ENCODE measurements around the gene GALNT5. TPM values are rescaled to one million over a fixed set of nuclear protein-coding genes. Genes with fewer than 3 reads are reported as not detected.

Gene GALNT5
- total and polyA plus RNA-seq, 4 donors = under 0.01 to 5.3 (median 0.01) TPM; not detected in 1

DNA sequence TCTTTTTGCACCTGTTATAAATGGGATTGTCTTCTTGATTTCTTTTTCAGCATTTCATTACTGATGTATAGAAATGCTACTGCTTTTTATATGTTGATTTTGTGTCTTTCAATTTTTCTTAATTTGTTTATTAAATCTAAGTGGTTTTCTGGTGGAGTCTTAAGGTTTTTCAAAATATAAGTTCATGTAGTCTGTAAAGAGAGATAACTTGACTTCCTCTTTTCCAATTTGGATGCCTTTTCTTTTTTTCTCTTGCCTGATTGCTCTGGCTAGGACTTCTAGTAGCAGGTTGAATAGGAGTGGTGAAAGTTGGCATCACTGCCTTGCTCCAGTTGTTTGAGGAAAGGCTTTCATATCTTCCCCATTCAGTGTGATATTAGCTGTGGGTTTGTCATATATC, 28.6 kb upstream of the GALNT5 start:
- H3K36me3 ChIP-seq (ENCODE audit: control insufficient read depth in 4 of 4, insufficient read depth in 3 of 4, low read depth in 1 of 4, low read length in 3 of 4) = no peaks in the 10 kb centered on the region
- peaks cover 0 to 5% (median 0%) of the 10 kb centered on the region in 4 donors for H3K27me3 ChIP-seq (ENCODE audit: control insufficient read depth in 4 of 4, insufficient read depth in 4 of 4, low read length in 3 of 4)
- no peaks in the 10 kb centered on the region for H3K4me1 ChIP-seq (ENCODE audit: control insufficient read depth in 4 of 4, insufficient read depth in 4 of 4, low read length in 3 of 4)
- no peak overlapping the region for H3K27ac ChIP-seq (ENCODE audit: low read depth in 1 of 2, low read length in 2 of 2)
- no peak overlapping the region for H3K9ac ChIP-seq (ENCODE audit: low read depth in 1 of 2, low read length in 2 of 2)
- no peak for DNase-seq (ENCODE audit: low spot score)
- H3K4me3 ChIP-seq (ENCODE audit: low read depth in 1 of 3, low read length in 3 of 3) = no peak overlapping the region
- peaks cover 0 to 2% (median 0%) of the 10 kb centered on the region in 4 donors for H3K9me3 ChIP-seq (ENCODE audit: control insufficient read depth in 4 of 4, low read length in 3 of 4)
- TF ChIP-seq NR2F2 (IDR thresholded peaks at IDR 0.05) (no peak), RAD21 (IDR thresholded peaks at IDR 0.05) (no peak), GABPA (IDR thresholded peaks at IDR 0.05 in 1 of 2, conservative IDR thresholded peaks at IDR 0.05 in 1 of 2) (no peak), FOXA2 (IDR thresholded peaks at IDR 0.05) (no peak), MAX (IDR thresholded peaks at IDR 0.05) (no peak), HNF4A (conservative IDR thresholded peaks at IDR 0.05) (no peak), EGR1 (IDR thresholded peaks at IDR 0.05; ENCODE audit: low read depth in 2 of 2) (no peak), TAF1 (conservative IDR thresholded peaks at IDR 0.05) (no peak)
- TF ChIP-seq, protein P1, sequence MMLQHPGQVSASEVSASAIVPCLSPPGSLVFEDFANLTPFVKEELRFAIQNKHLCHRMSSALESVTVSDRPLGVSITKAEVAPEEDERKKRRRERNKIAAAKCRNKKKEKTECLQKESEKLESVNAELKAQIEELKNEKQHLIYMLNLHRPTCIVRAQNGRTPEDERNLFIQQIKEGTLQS (IDR thresholded peaks at IDR 0.05) = no peak
- TF ChIP-seq, protein P2, sequence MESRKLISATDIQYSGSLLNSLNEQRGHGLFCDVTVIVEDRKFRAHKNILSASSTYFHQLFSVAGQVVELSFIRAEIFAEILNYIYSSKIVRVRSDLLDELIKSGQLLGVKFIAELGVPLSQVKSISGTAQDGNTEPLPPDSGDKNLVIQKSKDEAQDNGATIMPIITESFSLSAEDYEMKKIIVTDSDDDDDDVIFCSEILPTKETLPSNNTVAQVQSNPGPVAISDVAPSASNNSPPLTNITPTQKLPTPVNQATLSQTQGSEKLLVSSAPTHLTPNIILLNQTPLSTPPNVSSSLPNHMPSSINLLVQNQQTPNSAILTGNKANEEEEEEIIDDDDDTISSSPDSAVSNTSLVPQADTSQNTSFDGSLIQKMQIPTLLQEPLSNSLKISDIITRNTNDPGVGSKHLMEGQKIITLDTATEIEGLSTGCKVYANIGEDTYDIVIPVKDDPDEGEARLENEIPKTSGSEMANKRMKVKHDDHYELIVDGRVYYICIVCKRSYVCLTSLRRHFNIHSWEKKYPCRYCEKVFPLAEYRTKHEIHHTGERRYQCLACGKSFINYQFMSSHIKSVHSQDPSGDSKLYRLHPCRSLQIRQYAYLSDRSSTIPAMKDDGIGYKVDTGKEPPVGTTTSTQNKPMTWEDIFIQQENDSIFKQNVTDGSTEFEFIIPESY (IDR thresholded peaks at IDR 0.05) = no peak

DNA sequence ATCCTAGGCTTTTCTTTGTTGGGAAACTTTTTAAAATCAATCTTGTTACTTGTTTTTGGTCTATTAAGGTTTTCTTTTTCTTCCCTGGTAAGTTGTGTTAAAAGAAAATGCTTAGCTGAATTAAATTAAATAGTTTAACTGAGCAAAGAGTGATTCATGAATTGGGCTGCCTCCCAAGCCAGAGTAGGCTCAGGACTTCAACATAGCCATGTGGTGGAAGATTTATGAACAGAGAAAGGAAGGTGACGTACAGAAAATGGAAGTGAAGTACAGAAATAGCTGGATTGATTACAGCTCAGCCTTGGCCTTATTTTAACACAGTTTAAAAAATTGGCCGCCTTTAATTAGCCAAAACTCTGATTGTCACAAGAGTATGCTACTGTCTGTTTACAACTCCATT, 27.9 kb upstream of the GALNT5 start:
- no peak for DNase-seq (ENCODE audit: low spot score)
- TF ChIP-seq MAX (IDR thresholded peaks at IDR 0.05) (no peak), TAF1 (conservative IDR thresholded peaks at IDR 0.05) (no peak), EGR1 (IDR thresholded peaks at IDR 0.05; ENCODE audit: low read depth in 2 of 2) (no peak), GABPA (IDR thresholded peaks at IDR 0.05 in 1 of 2, conservative IDR thresholded peaks at IDR 0.05 in 1 of 2) (no peak), RAD21 (IDR thresholded peaks at IDR 0.05) (no peak), FOXA2 (IDR thresholded peaks at IDR 0.05) (no peak)

GRCh38 chr2:157231476-157231875, 26.0 kb upstream of the GALNT5 start:
- peaks cover 0 to 5% (median 0%) of the 10 kb centered on the region in 4 donors for H3K27me3 ChIP-seq (ENCODE audit: control insufficient read depth in 4 of 4, insufficient read depth in 4 of 4, low read length in 3 of 4)
- TF ChIP-seq SP1 (IDR thresholded peaks at IDR 0.05) = no peak
- no peak for TF ChIP-seq GABPA (IDR thresholded peaks at IDR 0.05 in 1 of 2, conservative IDR thresholded peaks at IDR 0.05 in 1 of 2)
- TF ChIP-seq FOXA2 (IDR thresholded peaks at IDR 0.05) = no peak
- TF ChIP-seq NR2F2 (IDR thresholded peaks at IDR 0.05) = no peak
- TF ChIP-seq, protein P1 (IDR thresholded peaks at IDR 0.05) = no peak
- TF ChIP-seq, protein P2 (IDR thresholded peaks at IDR 0.05) = no peak
- no peak for TF ChIP-seq FOXA1 (IDR thresholded peaks at IDR 0.05)
- no peak for TF ChIP-seq HNF4G (IDR thresholded peaks at IDR 0.05)
- TF ChIP-seq YY1 (IDR thresholded peaks at IDR 0.05) = no peak
- no peak for TF ChIP-seq REST (IDR thresholded peaks at IDR 0.05)
- TF ChIP-seq, protein P3, sequence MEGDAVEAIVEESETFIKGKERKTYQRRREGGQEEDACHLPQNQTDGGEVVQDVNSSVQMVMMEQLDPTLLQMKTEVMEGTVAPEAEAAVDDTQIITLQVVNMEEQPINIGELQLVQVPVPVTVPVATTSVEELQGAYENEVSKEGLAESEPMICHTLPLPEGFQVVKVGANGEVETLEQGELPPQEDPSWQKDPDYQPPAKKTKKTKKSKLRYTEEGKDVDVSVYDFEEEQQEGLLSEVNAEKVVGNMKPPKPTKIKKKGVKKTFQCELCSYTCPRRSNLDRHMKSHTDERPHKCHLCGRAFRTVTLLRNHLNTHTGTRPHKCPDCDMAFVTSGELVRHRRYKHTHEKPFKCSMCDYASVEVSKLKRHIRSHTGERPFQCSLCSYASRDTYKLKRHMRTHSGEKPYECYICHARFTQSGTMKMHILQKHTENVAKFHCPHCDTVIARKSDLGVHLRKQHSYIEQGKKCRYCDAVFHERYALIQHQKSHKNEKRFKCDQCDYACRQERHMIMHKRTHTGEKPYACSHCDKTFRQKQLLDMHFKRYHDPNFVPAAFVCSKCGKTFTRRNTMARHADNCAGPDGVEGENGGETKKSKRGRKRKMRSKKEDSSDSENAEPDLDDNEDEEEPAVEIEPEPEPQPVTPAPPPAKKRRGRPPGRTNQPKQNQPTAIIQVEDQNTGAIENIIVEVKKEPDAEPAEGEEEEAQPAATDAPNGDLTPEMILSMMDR (IDR thresholded peaks at IDR 0.05; ENCODE audit: low read depth, low read length, missing input control) = no peak

More for the DNA sequence above, 27.9 kb upstream of the GALNT5 start:
- no peak overlapping the region for H3K27ac ChIP-seq (ENCODE audit: low read depth in 1 of 2, low read length in 2 of 2)
- H3K4me1 ChIP-seq (ENCODE audit: control insufficient read depth in 4 of 4, insufficient read depth in 4 of 4, low read length in 3 of 4) = no peaks in the 10 kb centered on the region
- 81% methylated on average over 2 of the region's 2 CpGs for WGBS
- H3K4me3 ChIP-seq (ENCODE audit: low read depth in 1 of 3, low read length in 3 of 3) = no peak overlapping the region
- no peak overlapping the region for H3K9ac ChIP-seq (ENCODE audit: low read depth in 1 of 2, low read length in 2 of 2)
- peaks cover 0 to 5% (median 0%) of the 10 kb centered on the region in 4 donors for H3K27me3 ChIP-seq (ENCODE audit: control insufficient read depth in 4 of 4, insufficient read depth in 4 of 4, low read length in 3 of 4)
- peaks cover 0 to 2% (median 0%) of the 10 kb centered on the region in 4 donors for H3K9me3 ChIP-seq (ENCODE audit: control insufficient read depth in 4 of 4, low read length in 3 of 4)
- H3K36me3 ChIP-seq (ENCODE audit: control insufficient read depth in 4 of 4, insufficient read depth in 3 of 4, low read depth in 1 of 4, low read length in 3 of 4) = no peaks in the 10 kb centered on the region

More at GRCh38 chr2:157231476-157231875, 26.0 kb upstream of the GALNT5 start:
- H3K4me3 ChIP-seq (ENCODE audit: low read depth in 1 of 3, low read length in 3 of 3) = no peak overlapping the region
- no peaks in the 10 kb centered on the region for H3K36me3 ChIP-seq (ENCODE audit: control insufficient read depth in 4 of 4, insufficient read depth in 3 of 4, low read depth in 1 of 4, low read length in 3 of 4)
- H3K4me1 ChIP-seq (ENCODE audit: control insufficient read depth in 4 of 4, insufficient read depth in 4 of 4, low read length in 3 of 4) = no peaks in the 10 kb centered on the region
- no peak overlapping the region for H3K27ac ChIP-seq (ENCODE audit: low read depth in 1 of 2, low read length in 2 of 2)
- H3K9me3 ChIP-seq (ENCODE audit: control insufficient read depth in 4 of 4, low read length in 3 of 4) = peaks cover 0 to 2% (median 0%) of the 10 kb centered on the region in 4 donors
- DNase-seq (ENCODE audit: low spot score) = no peak
- H3K9ac ChIP-seq (ENCODE audit: low read depth in 1 of 2, low read length in 2 of 2) = no peak overlapping the region
